Stimulated activated CD4-positive, alpha-beta T cell treated with anti-CD3 and anti-CD28 coated beads, Interleukin-2, amount 100 ng/mL, for 4 hours (primary cell): ENCODE results near the gene SDR9C7.
"Not testable (repeated sequence)": the region's sequence is repeated elsewhere in the genome, so short reads cannot be mapped to it uniquely, and the experiment has no call there.

ENCODE experiments used
- DNase-seq: peaks from one replicate; pipeline ENCODE4 v3.0.0-alpha.2; 2020; ENCODE audit warnings: low read depth

The SDR9C7 gene

GRCh38 chr12:56933826-56934625, at the start of gene SDR9C7:
Gene SDR9C7, minus strand, starts transcription at chr12:56934408. Its CDS starts 147 bp downstream, at chr12:56934261.
- no peak for DNase-seq

GRCh38 chr12:56983386-56983785, 49.2 kb upstream of the SDR9C7 start:
- DNase-seq = no peak

GRCh38 chr12:56982578-56983236, 48.5 kb upstream of the SDR9C7 start:
- DNase-seq = not testable (repeated sequence)

- no peak for DNase-seq
Measured at GRCh38 chr12:56980941-56981530, 46.8 kb upstream of the SDR9C7 start.

GRCh38 chr12:56980268-56980667, 46.1 kb upstream of the SDR9C7 start:
- no peak for DNase-seq

GRCh38 chr12:56979628-56980027, 45.4 kb upstream of the SDR9C7 start:
- no peak for DNase-seq

GRCh38 chr12:56978397-56979138, 44.4 kb upstream of the SDR9C7 start:
- DNase-seq = no peak

GRCh38 chr12:56977361-56977760, 43.2 kb upstream of the SDR9C7 start:
- not testable (repeated sequence) for DNase-seq

- DNase-seq = not testable (repeated sequence)
Measured at GRCh38 chr12:56974224-56974623, 40.0 kb upstream of the SDR9C7 start.

GRCh38 chr12:56968910-56969309, 34.7 kb upstream of the SDR9C7 start:
- not testable (repeated sequence) for DNase-seq

- not testable (repeated sequence) for DNase-seq
Measured at GRCh38 chr12:56965997-56966642, 31.9 kb upstream of the SDR9C7 start.

- not testable (repeated sequence) for DNase-seq
Measured at GRCh38 chr12:56965124-56965523, 30.9 kb upstream of the SDR9C7 start.

- DNase-seq = not testable (repeated sequence)
Measured at GRCh38 chr12:56963557-56963956, 29.3 kb upstream of the SDR9C7 start.

GRCh38 chr12:56962247-56962646, 28.0 kb upstream of the SDR9C7 start:
- not testable (repeated sequence) for DNase-seq

GRCh38 chr12:56958422-56958821, 24.2 kb upstream of the SDR9C7 start:
- DNase-seq = no peak

- no peak for DNase-seq
Measured at GRCh38 chr12:56957229-56958052, 23.2 kb upstream of the SDR9C7 start, which contains the start of gene RDH16. Gene RDH16, minus strand, starts transcription at chr12:56957608. Its CDS starts 146 bp downstream, at chr12:56957462.

- DNase-seq = no peak
Measured at GRCh38 chr12:56955631-56956256, 21.5 kb upstream of the SDR9C7 start.

GRCh38 chr12:56954958-56955355, 20.7 kb upstream of the SDR9C7 start:
- DNase-seq = no peak

- DNase-seq = no peak
Measured at GRCh38 chr12:56954057-56954957, 20.1 kb upstream of the SDR9C7 start.
